ENCODE measurements around the gene BCAS3. TPM values are rescaled to one million over a fixed set of nuclear protein-coding genes. Genes with fewer than 3 reads are reported as not detected.

BCAS3 gene
- total and polyA plus RNA-seq, 12 donors = 6.1 to 21.8 (median 17.2) TPM

- WGBS, 2 donors = 16 to 17% methylated on average over 42 to 43 of the region's 43 CpGs
These were observed 739.1 kb downstream of the BCAS3 start for GRCh38 chr17:61416540-61417363.

GRCh38 chr17:61418449-61418848 is 740.8 kb downstream of the BCAS3 start:
- peaks cover 0 to 59% (median 44%) of the 10 kb centered on the region in 7 donors for H3K27me3 ChIP-seq
- 83 to 91% methylated on average over 2 of the region's 2 CpGs for WGBS, 2 donors
- ATAC-seq = no peak
- DNase-seq = no peak
- H3K4me3 ChIP-seq = no peak overlapping the region
- peaks cover 3 to 36% (median 19%) of the 10 kb centered on the region in 9 donors for H3K4me1 ChIP-seq
- no peaks in the 10 kb centered on the region for H3K36me3 ChIP-seq
- TF ChIP-seq CTCF (IDR thresholded peaks at IDR 0.05) = no peak
- H3K9me3 ChIP-seq = no peaks in the 10 kb centered on the region
- intact Hi-C loops (cut with DNase I) = loop anchor here in 7 of 10 donors (5.0 to 10.0 kb wide), 6 partner anchors 134 to 704 kb away; partner anchors contain the start of gene MED13 (in 1 of the 7)
- H3K27ac ChIP-seq = no peak overlapping the region

More at GRCh38 chr17:61416540-61417363, 739.1 kb downstream of the BCAS3 start:
- Histone ChIP-seq H3K36me3 (no peaks in the 10 kb centered on the region), H3K4me3 (peak overlapping the region in 7 of 10 donors; percentile 10 to 39 (median 36)), H3K9me3 (no peaks in the 10 kb centered on the region), H3K27me3 (peaks cover 0 to 61% (median 28%) of the 10 kb centered on the region in 7 donors), H3K4me1 (peaks cover 3 to 50% (median 33%) of the 10 kb centered on the region in 9 donors), H3K27ac (peak overlapping the region in 9 of 10 donors; percentile 13 to 69 (median 50))
- DNase-seq (peak; percentile 90), ATAC-seq (peak; percentile 68 to 83 (median 81))
- peak; percentile 89 to 98 (median 94) for TF ChIP-seq CTCF (IDR thresholded peaks at IDR 0.05)
- intact Hi-C loops (cut with DNase I) = loop anchor here in 7 of 10 donors (2.0 to 10.0 kb wide), 8 partner anchors 134 to 702 kb away; partner anchors contain the start of gene MED13 (in 1 of the 7)

GRCh38 chr17:61419496-61420046 is 741.9 kb downstream of the BCAS3 start:
- H3K4me1 ChIP-seq = peaks cover 0 to 24% (median 11%) of the 10 kb centered on the region in 9 donors
- H3K4me3 ChIP-seq = no peak overlapping the region
- intact Hi-C loops (cut with DNase I) = loop anchor here in 8 of 10 donors (5.0 to 10.0 kb wide), 7 partner anchors 65 to 705 kb away; partner anchors contain the start of gene MED13 (in 1 of the 8)
- H3K27me3 ChIP-seq = peaks cover 0 to 67% (median 55%) of the 10 kb centered on the region in 7 donors
- no peak for TF ChIP-seq CTCF (IDR thresholded peaks at IDR 0.05)
- 75 to 81% methylated on average over 8 of the region's 8 CpGs for WGBS, 2 donors
- no peak for ATAC-seq
- H3K9me3 ChIP-seq = no peaks in the 10 kb centered on the region
- no peak overlapping the region for H3K27ac ChIP-seq
- no peak for DNase-seq
- H3K36me3 ChIP-seq = no peaks in the 10 kb centered on the region

GRCh38 chr17:61420052-61420451 is 742.4 kb downstream of the BCAS3 start:
- Histone ChIP-seq H3K36me3 (no peaks in the 10 kb centered on the region), H3K4me3 (no peak overlapping the region), H3K4me1 (peaks cover 0 to 20% (median 9%) of the 10 kb centered on the region in 9 donors), H3K9me3 (no peaks in the 10 kb centered on the region), H3K27me3 (peaks cover 0 to 72% (median 60%) of the 10 kb centered on the region in 7 donors), H3K27ac (no peak overlapping the region)
- no peak for DNase-seq
- no peak for TF ChIP-seq CTCF (IDR thresholded peaks at IDR 0.05)
- WGBS, 2 donors = 54 to 64% methylated on average over 4 of the region's 4 CpGs
- intact Hi-C loops (cut with DNase I) = loop anchor here in 1 of 10 donors (10.0 kb wide), 1 partner anchor 65 kb away; no protein-coding TSS in a partner anchor
- ATAC-seq = no peak

All from heart right ventricle (tissue), 16 donors.